CD14-positive monocyte (primary cell): Measurements from ENCODE around the gene DDX52. TPM values are rescaled to one million over a fixed set of nuclear protein-coding genes. Genes with fewer than 3 reads are reported as not detected.

Source experiments
- DNase-seq, 3 donors: peaks; one replicate each; pipeline ENCODE4 v3.0.0-alpha.2; 2011 to 2022
- H2AFZ ChIP-seq: 2 replicates; pipeline ENCODE4 v1.6.0; 2012; ENCODE audit warnings: mild to moderate bottlenecking, low read depth, low read length, inconsistent platforms; ENCODE audit not compliant: insufficient read depth, poor library complexity, severe bottlenecking
- H3K27ac ChIP-seq, 2 donors: 1 replicate in 1 of 2; 2 replicates in 1 of 2; pipeline ENCODE4 v1.5.1; 2012 to 2013; ENCODE audit warnings: low read length in 2 of 2, control low read depth in 1 of 2, inconsistent platforms in 1 of 2, low read depth in 1 of 2, mild to moderate bottlenecking in 1 of 2
- H3K27me3 ChIP-seq, 2 donors: one replicate each; pipeline versions ENCODE4 v1.6.0 to v1.6.1; 2011 to 2013; ENCODE audit warnings: low read length in 2 of 2; ENCODE audit not compliant: control insufficient read depth in 2 of 2, insufficient read depth in 2 of 2
- H3K36me3 ChIP-seq, 2 donors: replicated peaks in 1 of 2; 1 replicate in 1 of 2; 2 replicates in 1 of 2; pipeline versions ENCODE4 v1.5.1 to v1.6.1; 2012 to 2013; ENCODE audit warnings: low read length in 2 of 2, control low read depth in 1 of 2, inconsistent platforms in 1 of 2, mild to moderate bottlenecking in 1 of 2; ENCODE audit not compliant: insufficient read depth in 2 of 2, control insufficient read depth in 1 of 2
- H3K4me1 ChIP-seq, 2 donors: 1 replicate in 1 of 2; 2 replicates in 1 of 2; pipeline versions ENCODE4 v1.5.1 to v1.6.1; 2012 to 2013; ENCODE audit warnings: low read length in 2 of 2, control low read depth in 1 of 2, inconsistent platforms in 1 of 2, mild to moderate bottlenecking in 1 of 2, moderate library complexity in 1 of 2; ENCODE audit not compliant: insufficient read depth in 2 of 2, control insufficient read depth in 1 of 2
- H3K4me2 ChIP-seq: replicated peaks from 2 replicates; pipeline ENCODE3; 2012; ENCODE audit warnings: low read length, moderate library complexity, mild to moderate bottlenecking; ENCODE audit not compliant: poor library complexity, severe bottlenecking; ENCODE audit errors: extremely low read depth
- H3K4me3 ChIP-seq, 3 experiments: fragments of 200-600 bp in 1 of 3; sonication (generic) in 1 of 3; replicated peaks in 1 of 3; 1 replicate in 2 of 3; 2 replicates in 1 of 3; pipeline ENCODE4 v1.5.1; 2011 to 2013; ENCODE audit warnings: low read length in 3 of 3, mild to moderate bottlenecking in 3 of 3, control low read depth in 2 of 3, low read depth in 2 of 3, inconsistent platforms in 1 of 3, moderate library complexity in 1 of 3
- H3K79me2 ChIP-seq: 2 replicates; pipeline ENCODE4 v1.6.0; 2012; ENCODE audit warnings: mild to moderate bottlenecking, control low read depth, inconsistent platforms, low read length, moderate library complexity; ENCODE audit not compliant: insufficient read depth
- H3K9ac ChIP-seq: 2 replicates; pipeline ENCODE4 v1.6.0; 2017; ENCODE audit warnings: low read length, mild to moderate bottlenecking; ENCODE audit not compliant: insufficient read depth, poor library complexity, severe bottlenecking
- H3K9me3 ChIP-seq, 2 donors: replicated peaks in 1 of 2; 1 replicate in 1 of 2; 2 replicates in 1 of 2; pipeline versions ENCODE4 v1.5.1 to v1.6.1; 2012 to 2013; ENCODE audit warnings: low read length in 2 of 2, control low read depth in 1 of 2; ENCODE audit not compliant: control insufficient read depth in 1 of 2, insufficient read depth in 1 of 2
- H4K20me1 ChIP-seq: 2 replicates; pipeline ENCODE4 v1.6.0; 2012; ENCODE audit warnings: mild to moderate bottlenecking, low read length, control low read depth, moderate library complexity; ENCODE audit not compliant: insufficient read depth
- H3K27ac Mint-ChIP-seq, 7 donors: one replicate each; pipeline ENCODE4 v1.8.0; 2020; ENCODE audit warnings: mild to moderate bottlenecking in 7 of 7, mixed read lengths in 7 of 7, moderate library complexity in 6 of 7, inconsistent platforms in 2 of 7
- H3K27me3 Mint-ChIP-seq, 3 donors: one replicate each; pipeline ENCODE4 v1.8.0; 2021 to 2022; ENCODE audit warnings: low read depth in 3 of 3, mild to moderate bottlenecking in 3 of 3, mixed read lengths in 3 of 3, moderate library complexity in 3 of 3, inconsistent platforms in 1 of 3
- H3K36me3 Mint-ChIP-seq, 2 donors: one replicate each; pipeline ENCODE4 v1.8.0; 2020; ENCODE audit warnings: mixed read lengths in 2 of 2, inconsistent platforms in 1 of 2, mild to moderate bottlenecking in 1 of 2
- H3K4me1 Mint-ChIP-seq: one replicate; pipeline ENCODE4 v1.8.0; 2020; ENCODE audit warnings: mild to moderate bottlenecking, mixed read lengths
- H3K4me3 Mint-ChIP-seq, 2 donors: one replicate each; pipeline ENCODE4 v1.8.0; 2020; ENCODE audit warnings: mild to moderate bottlenecking in 2 of 2, mixed read lengths in 2 of 2, moderate library complexity in 1 of 2
- H3K9me3 Mint-ChIP-seq, 7 donors: one replicate each; pipeline ENCODE4 v1.8.0; 2020 to 2022; ENCODE audit warnings: mixed read lengths in 7 of 7, mild to moderate bottlenecking in 6 of 7, moderate library complexity in 6 of 7, inconsistent platforms in 2 of 7
- WGBS: methylation state at CpG from one replicate; pipeline ENCODE4 v1.1.5; 2013; ENCODE audit warnings: missing lambda C conversion rate; ENCODE audit not compliant: insufficient coverage; 5-methylcytosine and 5-hydroxymethylcytosine counted together
- intact Hi-C, 2 donors: fragments of 100-400 bp; cut with micrococcal nuclease; formaldehyde crosslinking; loops; one replicate each; pipeline versions ENCODE4 v1.15.0 to v1.15.1; 2023
- polyA plus RNA-seq, 3 donors: library from polyadenylated mRNA; depleted of rRNA in 1 of 3; unstranded in 2 of 3; stranded (reverse) in 1 of 3; fragments of 300-500 nt in 2 of 3; fragments of >200 nt in 1 of 3; fragmentation: Illumina TruSeq in 2 of 3; gene quantifications; 1 replicate in 2 of 3; 2 replicates in 1 of 3; pipeline ENCODE4 v1.2.3, GENCODE V29; 2012 to 2021
- TF ChIP-seq, protein P1 (sequence below): fragments of 200-600 bp; IDR thresholded peaks from one replicate; pipeline ENCODE4 v1.8.0; 2022; ENCODE audit warnings: antibody characterized with exemption, mild to moderate bottlenecking

DDX52 gene
- polyA plus RNA-seq, 3 donors, result 6.4 to 11.3 (median 8.8) TPM

GRCh38 chr17:37667039-37667438, 23.8 kb upstream of the DDX52 start:
- Mint-ChIP-seq H3K36me3 (no peaks in the 10 kb centered on the region), H3K9me3 (no peaks in the 10 kb centered on the region), H3K4me3 (no peak overlapping the region), H3K4me1 (no peaks in the 10 kb centered on the region), H3K27ac (no peak overlapping the region), H3K27me3 (peaks cover 1 to 5% (median 2%) of the 10 kb centered on the region in 3 donors)
- no peaks in the 10 kb centered on the region for H3K79me2 ChIP-seq
- H3K4me3 ChIP-seq, result no peak overlapping the region
- no peaks in the 10 kb centered on the region for H3K27me3 ChIP-seq
- H3K9me3 ChIP-seq, result no peaks in the 10 kb centered on the region
- TF ChIP-seq, protein P1, sequence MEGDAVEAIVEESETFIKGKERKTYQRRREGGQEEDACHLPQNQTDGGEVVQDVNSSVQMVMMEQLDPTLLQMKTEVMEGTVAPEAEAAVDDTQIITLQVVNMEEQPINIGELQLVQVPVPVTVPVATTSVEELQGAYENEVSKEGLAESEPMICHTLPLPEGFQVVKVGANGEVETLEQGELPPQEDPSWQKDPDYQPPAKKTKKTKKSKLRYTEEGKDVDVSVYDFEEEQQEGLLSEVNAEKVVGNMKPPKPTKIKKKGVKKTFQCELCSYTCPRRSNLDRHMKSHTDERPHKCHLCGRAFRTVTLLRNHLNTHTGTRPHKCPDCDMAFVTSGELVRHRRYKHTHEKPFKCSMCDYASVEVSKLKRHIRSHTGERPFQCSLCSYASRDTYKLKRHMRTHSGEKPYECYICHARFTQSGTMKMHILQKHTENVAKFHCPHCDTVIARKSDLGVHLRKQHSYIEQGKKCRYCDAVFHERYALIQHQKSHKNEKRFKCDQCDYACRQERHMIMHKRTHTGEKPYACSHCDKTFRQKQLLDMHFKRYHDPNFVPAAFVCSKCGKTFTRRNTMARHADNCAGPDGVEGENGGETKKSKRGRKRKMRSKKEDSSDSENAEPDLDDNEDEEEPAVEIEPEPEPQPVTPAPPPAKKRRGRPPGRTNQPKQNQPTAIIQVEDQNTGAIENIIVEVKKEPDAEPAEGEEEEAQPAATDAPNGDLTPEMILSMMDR, result no peak
- no peak overlapping the region for H3K9ac ChIP-seq
- no peaks in the 10 kb centered on the region for H3K4me1 ChIP-seq
- WGBS, result no CpG with 5 or more reads among the region's 1 CpG
- H2AFZ ChIP-seq, result no peak overlapping the region
- H3K4me2 ChIP-seq, result no peak overlapping the region
- H3K36me3 ChIP-seq, result no peaks in the 10 kb centered on the region
- H4K20me1 ChIP-seq, result no peaks in the 10 kb centered on the region
- H3K27ac ChIP-seq, result no peak overlapping the region
- intact Hi-C loops, result loop anchor here in 1 of 2 donors (10.0 kb wide), 1 partner anchor 58 kb away; no protein-coding TSS in a partner anchor
- no peak for DNase-seq

DNA sequence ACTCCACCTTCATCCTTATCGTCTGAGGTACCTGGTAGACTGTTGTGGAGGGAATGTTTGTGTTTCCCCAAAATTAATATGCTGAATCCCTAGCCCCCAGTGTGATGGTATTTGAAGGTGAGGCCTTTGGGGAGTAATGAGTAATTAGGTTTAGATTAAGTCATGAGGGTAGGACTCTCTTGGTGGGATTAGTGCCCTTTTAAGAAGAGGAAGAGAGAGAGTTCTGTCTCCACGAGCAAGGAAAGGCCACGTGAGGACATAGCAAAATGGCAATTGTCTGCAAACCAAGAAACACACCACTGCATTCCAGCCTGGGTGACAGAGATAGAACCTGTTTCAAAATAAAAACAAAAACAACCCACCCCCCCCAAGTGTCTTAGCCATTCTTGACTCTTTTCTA, 21.0 kb upstream of the DDX52 start:
- Mint-ChIP-seq H3K4me3 (no peak overlapping the region), H3K9me3 (no peaks in the 10 kb centered on the region), H3K27ac (no peak overlapping the region), H3K36me3 (no peaks in the 10 kb centered on the region), H3K4me1 (no peaks in the 10 kb centered on the region), H3K27me3 (peaks cover 0 to 5% (median 2%) of the 10 kb centered on the region in 3 donors)
- Histone ChIP-seq H3K9me3 (no peaks in the 10 kb centered on the region), H3K79me2 (no peaks in the 10 kb centered on the region), H3K9ac (no peak overlapping the region), H3K27me3 (no peaks in the 10 kb centered on the region), H3K4me3 (no peak overlapping the region), H3K27ac (no peak overlapping the region), H3K4me2 (no peak overlapping the region), H3K4me1 (no peaks in the 10 kb centered on the region), H2AFZ (no peak overlapping the region), H4K20me1 (no peaks in the 10 kb centered on the region), H3K36me3 (no peaks in the 10 kb centered on the region)
- no peak for DNase-seq
- TF ChIP-seq, protein P1, result no peak
- intact Hi-C loops, result loop anchor here in 1 of 2 donors (10.0 kb wide), 1 partner anchor 61 kb away; no protein-coding TSS in a partner anchor
- WGBS, result no CpG with 5 or more reads among the region's 3 CpGs
